Measurements from ENCODE around the gene DKK1.

GRCh38 chr10:52308251-52309031 is 5.6 kb upstream of the DKK1 start:
- TF ChIP-seq, protein P1, sequence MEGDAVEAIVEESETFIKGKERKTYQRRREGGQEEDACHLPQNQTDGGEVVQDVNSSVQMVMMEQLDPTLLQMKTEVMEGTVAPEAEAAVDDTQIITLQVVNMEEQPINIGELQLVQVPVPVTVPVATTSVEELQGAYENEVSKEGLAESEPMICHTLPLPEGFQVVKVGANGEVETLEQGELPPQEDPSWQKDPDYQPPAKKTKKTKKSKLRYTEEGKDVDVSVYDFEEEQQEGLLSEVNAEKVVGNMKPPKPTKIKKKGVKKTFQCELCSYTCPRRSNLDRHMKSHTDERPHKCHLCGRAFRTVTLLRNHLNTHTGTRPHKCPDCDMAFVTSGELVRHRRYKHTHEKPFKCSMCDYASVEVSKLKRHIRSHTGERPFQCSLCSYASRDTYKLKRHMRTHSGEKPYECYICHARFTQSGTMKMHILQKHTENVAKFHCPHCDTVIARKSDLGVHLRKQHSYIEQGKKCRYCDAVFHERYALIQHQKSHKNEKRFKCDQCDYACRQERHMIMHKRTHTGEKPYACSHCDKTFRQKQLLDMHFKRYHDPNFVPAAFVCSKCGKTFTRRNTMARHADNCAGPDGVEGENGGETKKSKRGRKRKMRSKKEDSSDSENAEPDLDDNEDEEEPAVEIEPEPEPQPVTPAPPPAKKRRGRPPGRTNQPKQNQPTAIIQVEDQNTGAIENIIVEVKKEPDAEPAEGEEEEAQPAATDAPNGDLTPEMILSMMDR (IDR thresholded peaks at IDR 0.05) = peak; percentile 41 to 78 (median 62)
- no peak for TF ChIP-seq POLR2A (IDR thresholded peaks at IDR 0.05)
